Measurements from ENCODE around the gene MAP3K5. TPM values are rescaled to one million over a fixed set of nuclear protein-coding genes. Genes with fewer than 3 reads are reported as not detected.

MAP3K5 gene
- total RNA-seq, 1 donor from 2014 or later: 1.6 TPM

DNA sequence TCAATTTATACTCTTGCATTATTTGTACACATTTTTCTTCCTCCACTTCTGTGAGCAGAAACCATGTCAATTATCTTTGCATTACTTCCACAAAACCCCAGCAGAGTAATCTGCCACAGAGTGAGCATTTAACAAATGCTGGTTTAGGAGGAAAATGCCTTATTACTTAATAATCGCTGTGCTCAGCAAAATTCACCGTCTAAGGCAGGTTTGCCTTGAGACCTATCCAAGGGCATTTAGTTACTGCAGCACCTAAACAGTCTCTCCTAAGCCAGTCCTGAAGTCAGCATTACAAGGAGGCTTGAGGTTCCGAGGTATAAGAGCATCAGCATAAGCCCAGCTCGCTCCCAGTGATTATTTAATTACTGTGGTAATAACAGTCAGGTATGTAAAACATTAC is 270.4 kb downstream of the MAP3K5 start:
- H3K36me3 Mint-ChIP-seq (ENCODE audit: unreplicated experiment): no peaks in the 10 kb centered on the region
- H3K9me3 Mint-ChIP-seq (ENCODE audit: unreplicated experiment): no peaks in the 10 kb centered on the region
- no peak overlapping the region for H3K27ac Mint-ChIP-seq (ENCODE audit: unreplicated experiment)
- TF ChIP-seq, protein P1, sequence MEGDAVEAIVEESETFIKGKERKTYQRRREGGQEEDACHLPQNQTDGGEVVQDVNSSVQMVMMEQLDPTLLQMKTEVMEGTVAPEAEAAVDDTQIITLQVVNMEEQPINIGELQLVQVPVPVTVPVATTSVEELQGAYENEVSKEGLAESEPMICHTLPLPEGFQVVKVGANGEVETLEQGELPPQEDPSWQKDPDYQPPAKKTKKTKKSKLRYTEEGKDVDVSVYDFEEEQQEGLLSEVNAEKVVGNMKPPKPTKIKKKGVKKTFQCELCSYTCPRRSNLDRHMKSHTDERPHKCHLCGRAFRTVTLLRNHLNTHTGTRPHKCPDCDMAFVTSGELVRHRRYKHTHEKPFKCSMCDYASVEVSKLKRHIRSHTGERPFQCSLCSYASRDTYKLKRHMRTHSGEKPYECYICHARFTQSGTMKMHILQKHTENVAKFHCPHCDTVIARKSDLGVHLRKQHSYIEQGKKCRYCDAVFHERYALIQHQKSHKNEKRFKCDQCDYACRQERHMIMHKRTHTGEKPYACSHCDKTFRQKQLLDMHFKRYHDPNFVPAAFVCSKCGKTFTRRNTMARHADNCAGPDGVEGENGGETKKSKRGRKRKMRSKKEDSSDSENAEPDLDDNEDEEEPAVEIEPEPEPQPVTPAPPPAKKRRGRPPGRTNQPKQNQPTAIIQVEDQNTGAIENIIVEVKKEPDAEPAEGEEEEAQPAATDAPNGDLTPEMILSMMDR (IDR thresholded peaks at IDR 0.05): no peak
- H3K27me3 Mint-ChIP-seq (ENCODE audit: unreplicated experiment): peaks cover 48% of the 10 kb centered on the region
- no peak overlapping the region for H3K4me3 Mint-ChIP-seq (ENCODE audit: unreplicated experiment)
- no peak for DNase-seq (ENCODE audit: extremely low spot score, unreplicated experiment)
- peaks cover 6% of the 10 kb centered on the region for H3K4me1 Mint-ChIP-seq (ENCODE audit: unreplicated experiment)

DNA sequence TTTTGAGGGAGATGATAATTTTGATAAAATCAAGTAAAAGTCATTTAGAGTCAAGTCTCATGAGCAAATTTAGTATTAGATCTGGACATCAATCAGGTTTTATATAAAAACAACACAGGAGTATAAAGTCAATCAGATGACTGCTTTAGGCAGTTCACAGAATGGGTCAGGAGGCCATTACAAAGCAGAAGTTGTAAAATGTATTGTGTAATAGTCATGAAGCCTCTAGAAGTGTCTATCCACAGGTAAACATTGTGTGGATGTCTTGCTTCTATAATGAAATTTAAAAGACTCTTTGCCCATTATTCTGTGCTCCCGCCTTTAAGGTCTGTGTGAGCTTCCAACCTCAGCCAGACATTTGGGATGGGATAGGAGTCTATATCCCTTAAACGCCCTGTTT is 270.9 kb downstream of the MAP3K5 start:
- H3K36me3 Mint-ChIP-seq (ENCODE audit: unreplicated experiment): no peaks in the 10 kb centered on the region
- peaks cover 46% of the 10 kb centered on the region for H3K27me3 Mint-ChIP-seq (ENCODE audit: unreplicated experiment)
- no peak for DNase-seq (ENCODE audit: extremely low spot score, unreplicated experiment)
- H3K4me1 Mint-ChIP-seq (ENCODE audit: unreplicated experiment): peaks cover 3% of the 10 kb centered on the region
- TF ChIP-seq, protein P1 (IDR thresholded peaks at IDR 0.05): no peak
- H3K4me3 Mint-ChIP-seq (ENCODE audit: unreplicated experiment): no peak overlapping the region
- H3K9me3 Mint-ChIP-seq (ENCODE audit: unreplicated experiment): no peaks in the 10 kb centered on the region
- no peak overlapping the region for H3K27ac Mint-ChIP-seq (ENCODE audit: unreplicated experiment)

DNA sequence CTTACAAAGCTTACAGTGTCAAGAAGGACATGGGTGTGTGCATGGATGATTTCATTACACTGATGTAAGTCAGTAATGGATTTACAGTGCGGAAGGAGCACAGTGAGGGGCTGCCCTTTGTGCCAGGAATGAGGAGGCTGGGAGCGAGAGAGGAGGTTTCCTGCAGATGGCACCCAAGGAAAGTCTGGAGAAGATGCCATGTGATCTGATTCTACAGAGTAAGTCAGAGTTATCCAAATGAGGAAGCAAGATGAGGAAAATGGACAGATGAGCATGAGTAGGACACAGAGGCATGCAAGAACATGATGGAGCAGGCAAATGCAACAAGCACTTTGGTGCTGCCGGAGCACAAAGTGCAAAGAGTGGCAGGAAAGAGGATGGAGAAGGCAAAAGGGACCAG is 271.8 kb downstream of the MAP3K5 start:
- Mint-ChIP-seq H3K27ac (ENCODE audit: unreplicated experiment) (no peak overlapping the region), H3K36me3 (ENCODE audit: unreplicated experiment) (no peaks in the 10 kb centered on the region), H3K4me1 (ENCODE audit: unreplicated experiment) (no peaks in the 10 kb centered on the region), H3K27me3 (ENCODE audit: unreplicated experiment) (peaks cover 41% of the 10 kb centered on the region), H3K9me3 (ENCODE audit: unreplicated experiment) (no peaks in the 10 kb centered on the region), H3K4me3 (ENCODE audit: unreplicated experiment) (no peak overlapping the region)
- no peak for DNase-seq (ENCODE audit: extremely low spot score, unreplicated experiment)
- TF ChIP-seq, protein P1 (IDR thresholded peaks at IDR 0.05): no peak

DNA sequence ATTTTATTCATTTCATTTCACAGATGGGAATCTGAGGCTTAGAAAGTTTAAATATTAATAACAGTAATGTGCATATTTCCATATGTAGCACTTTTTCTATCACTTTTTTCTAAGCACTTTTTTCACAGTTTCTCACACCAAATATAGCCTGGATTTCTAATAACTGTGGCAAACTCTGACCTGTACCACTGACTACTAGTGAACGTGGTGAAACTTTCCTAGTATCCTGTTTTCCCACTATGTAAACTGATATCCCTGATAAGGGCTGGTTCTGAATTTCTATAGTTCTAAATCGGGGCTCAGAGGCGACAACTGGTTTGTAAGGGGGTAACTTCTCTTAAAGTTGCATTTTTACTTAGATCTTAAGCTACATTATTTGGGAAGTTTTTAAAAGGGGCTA is 274.7 kb downstream of the MAP3K5 start:
- no peak for DNase-seq (ENCODE audit: extremely low spot score, unreplicated experiment)
- no peak overlapping the region for H3K4me3 Mint-ChIP-seq (ENCODE audit: unreplicated experiment)
- H3K36me3 Mint-ChIP-seq (ENCODE audit: unreplicated experiment): no peaks in the 10 kb centered on the region
- H3K27ac Mint-ChIP-seq (ENCODE audit: unreplicated experiment): no peak overlapping the region
- peaks cover 26% of the 10 kb centered on the region for H3K27me3 Mint-ChIP-seq (ENCODE audit: unreplicated experiment)
- TF ChIP-seq, protein P1 (IDR thresholded peaks at IDR 0.05): no peak
- H3K4me1 Mint-ChIP-seq (ENCODE audit: unreplicated experiment): no peaks in the 10 kb centered on the region
- H3K9me3 Mint-ChIP-seq (ENCODE audit: unreplicated experiment): no peaks in the 10 kb centered on the region

DNA sequence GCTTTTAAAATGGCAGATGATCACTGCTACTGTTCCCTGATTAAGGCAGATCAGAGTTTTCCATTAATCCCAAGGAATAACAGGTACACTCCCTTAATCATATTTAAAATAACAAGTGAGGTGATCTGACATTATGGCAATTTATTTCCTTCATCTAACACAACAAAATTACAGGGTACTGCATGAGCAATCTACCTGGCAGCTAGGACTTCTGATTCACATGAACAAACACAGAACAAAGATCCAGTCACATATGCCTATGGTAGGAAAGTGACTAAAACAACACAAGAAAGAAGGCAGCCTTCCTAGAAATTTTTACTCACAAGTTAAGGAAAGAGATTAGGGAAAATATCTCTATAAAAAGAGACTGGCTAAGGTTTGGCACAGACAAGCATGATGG is 275.3 kb downstream of the MAP3K5 start:
- H3K36me3 Mint-ChIP-seq (ENCODE audit: unreplicated experiment): no peaks in the 10 kb centered on the region
- TF ChIP-seq, protein P1 (IDR thresholded peaks at IDR 0.05): no peak
- no peaks in the 10 kb centered on the region for H3K4me1 Mint-ChIP-seq (ENCODE audit: unreplicated experiment)
- H3K9me3 Mint-ChIP-seq (ENCODE audit: unreplicated experiment): no peaks in the 10 kb centered on the region
- peaks cover 23% of the 10 kb centered on the region for H3K27me3 Mint-ChIP-seq (ENCODE audit: unreplicated experiment)
- H3K27ac Mint-ChIP-seq (ENCODE audit: unreplicated experiment): no peak overlapping the region
- no peak overlapping the region for H3K4me3 Mint-ChIP-seq (ENCODE audit: unreplicated experiment)
- no peak for DNase-seq (ENCODE audit: extremely low spot score, unreplicated experiment)

All from osteocyte (in vitro differentiated cells).